Muscle layer of colon (tissue), 2 donors: ENCODE measurements around the gene TMC3.
A peak's percentile ranks its signal among the peaks of the same experiment; 100 is the strongest.

Experiments used
- H3K27ac ChIP-seq: one replicate; pipeline ENCODE4 v1.7.0; 2013; ENCODE audit warnings: low read depth, mild to moderate bottlenecking, low read length, moderate library complexity
- H3K27me3 ChIP-seq, 2 donors: one replicate each; pipeline ENCODE4 v1.7.0; 2013; ENCODE audit warnings: low read length in 2 of 2, mild to moderate bottlenecking in 2 of 2; ENCODE audit not compliant: insufficient read depth in 2 of 2, control insufficient read depth in 1 of 2
- H3K36me3 ChIP-seq: one replicate; pipeline ENCODE4 v1.7.0; 2013; ENCODE audit warnings: mild to moderate bottlenecking, low read length; ENCODE audit not compliant: insufficient read depth
- H3K4me1 ChIP-seq: one replicate; pipeline ENCODE4 v1.7.0; 2013; ENCODE audit warnings: mild to moderate bottlenecking, low read length; ENCODE audit not compliant: insufficient read depth
- H3K4me3 ChIP-seq, 2 donors: one replicate each; pipeline ENCODE4 v1.7.0; 2013; ENCODE audit warnings: low read length in 2 of 2, low read depth in 1 of 2, mild to moderate bottlenecking in 1 of 2, moderate library complexity in 1 of 2
- H3K9ac ChIP-seq: one replicate; pipeline ENCODE4 v1.7.0; 2013; ENCODE audit warnings: low read length
- H3K9me3 ChIP-seq: one replicate; pipeline ENCODE4 v1.7.0; 2013; ENCODE audit warnings: mild to moderate bottlenecking, low read length
- donor health status: abdominal sarcoma.
- donor health status: Adenocarcinoma of cecum.

TMC3 gene

DNA sequence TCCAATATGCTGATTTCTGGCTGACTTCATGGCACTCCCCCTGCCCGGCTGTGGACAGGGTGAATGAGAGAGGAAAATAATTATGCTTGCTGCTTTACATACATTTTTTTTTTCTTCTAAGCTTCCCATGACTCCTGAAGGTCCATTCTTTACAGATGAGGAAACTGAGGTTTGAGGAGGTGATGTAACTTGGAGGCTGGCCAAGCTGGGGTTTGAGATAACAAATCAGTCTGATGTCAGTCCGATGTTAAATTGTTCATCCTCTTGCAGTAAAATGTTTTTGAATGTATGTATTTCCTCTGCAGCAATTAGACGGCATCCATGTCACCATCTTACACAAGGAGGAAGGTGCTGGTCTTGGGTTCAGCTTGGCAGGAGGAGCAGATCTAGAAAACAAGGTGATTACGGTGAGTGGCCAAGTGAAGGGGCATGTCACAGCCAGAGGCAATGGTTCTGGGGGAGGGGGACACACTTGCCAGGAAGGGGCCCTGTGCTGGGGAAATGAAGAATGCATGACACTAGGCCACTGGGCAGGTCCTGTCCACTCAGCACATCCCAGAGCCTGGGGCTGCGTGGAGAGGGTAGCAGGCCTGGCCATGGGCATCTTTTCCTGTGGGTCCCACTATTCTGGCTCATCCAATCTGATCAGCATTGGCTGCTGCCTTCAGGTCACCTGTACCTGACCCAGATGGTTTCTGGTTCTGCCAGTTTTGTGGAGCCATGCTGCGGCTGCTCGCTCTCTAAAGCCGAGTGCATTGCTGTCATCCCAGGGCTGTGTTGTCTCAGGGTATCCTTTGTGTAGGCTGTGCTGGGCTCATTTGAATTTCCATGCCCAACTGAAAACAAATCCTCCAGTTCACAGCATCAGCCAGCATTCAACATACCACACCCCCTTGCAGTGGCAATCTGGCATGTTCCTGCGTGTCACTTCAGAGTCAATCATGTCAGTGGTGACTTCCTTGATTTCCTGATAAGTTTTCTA lies 70.5 kb downstream of the TMC3 start:
- H3K27me3 ChIP-seq = no peaks in the 10 kb centered on the region
- H3K4me1 ChIP-seq = peaks cover 7% of the 10 kb centered on the region
- peaks cover 18% of the 10 kb centered on the region for H3K36me3 ChIP-seq
- H3K4me3 ChIP-seq = no peak overlapping the region
- H3K9me3 ChIP-seq = no peaks in the 10 kb centered on the region
- H3K27ac ChIP-seq = peak overlapping the region; percentile 7
- no peak overlapping the region for H3K9ac ChIP-seq

DNA sequence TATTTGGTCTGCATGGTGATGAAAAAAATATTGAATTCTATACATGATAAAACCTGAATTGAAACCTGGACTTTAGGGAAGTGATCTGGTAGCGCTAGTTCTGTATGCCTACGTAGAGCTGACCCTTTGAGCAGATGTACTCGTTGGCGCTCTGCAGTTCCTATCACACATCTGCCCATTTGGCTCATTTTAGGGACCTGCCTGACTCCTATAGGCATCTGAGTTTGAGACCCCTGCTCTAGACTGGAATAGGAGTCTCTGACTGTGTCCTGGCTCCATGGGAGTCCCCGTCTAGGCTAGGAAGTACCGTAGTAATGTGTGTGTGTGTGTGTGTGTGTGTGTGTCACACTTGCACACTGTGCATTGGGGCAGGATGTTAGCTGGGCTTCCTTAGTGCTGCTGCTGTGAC lies 71.3 kb downstream of the TMC3 start:
- Histone ChIP-seq H3K36me3 (peaks cover 16% of the 10 kb centered on the region), H3K27me3 (no peaks in the 10 kb centered on the region), H3K4me1 (peaks cover 7% of the 10 kb centered on the region), H3K4me3 (no peak overlapping the region), H3K9me3 (no peaks in the 10 kb centered on the region), H3K9ac (no peak overlapping the region), H3K27ac (no peak overlapping the region)

DNA sequence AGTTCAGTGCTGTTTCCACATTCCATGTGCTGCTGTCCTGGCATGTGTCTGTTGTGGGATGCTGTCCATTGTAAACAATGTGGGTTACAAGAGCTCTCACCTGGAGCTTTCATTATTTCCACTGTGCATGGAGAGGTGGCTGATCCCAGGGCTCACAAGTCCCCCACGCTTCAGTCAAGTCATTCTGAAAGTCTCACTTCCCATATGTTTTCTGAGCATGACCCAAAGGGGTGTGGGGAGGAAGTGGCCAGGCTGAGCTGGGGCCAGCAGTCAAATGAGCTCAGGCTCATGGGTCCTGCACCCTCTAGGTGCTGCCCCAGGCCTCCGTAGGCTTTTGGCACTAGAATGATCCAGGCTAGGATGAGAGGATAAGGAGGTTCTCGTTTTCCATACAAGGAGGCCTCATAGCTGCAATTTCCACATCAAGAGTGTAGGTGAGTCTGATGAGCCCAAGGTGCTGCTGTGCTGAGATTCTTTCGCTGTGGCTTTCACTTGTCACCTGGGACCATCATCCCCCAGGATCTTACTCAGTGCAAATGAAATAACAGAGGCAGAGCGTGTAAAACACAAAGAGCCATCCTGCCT lies 72.1 kb downstream of the TMC3 start:
- Histone ChIP-seq H3K36me3 (peaks cover 12% of the 10 kb centered on the region), H3K4me1 (peaks cover 7% of the 10 kb centered on the region), H3K9me3 (no peaks in the 10 kb centered on the region), H3K4me3 (no peak overlapping the region), H3K27ac (no peak overlapping the region), H3K27me3 (no peaks in the 10 kb centered on the region), H3K9ac (no peak overlapping the region)

DNA sequence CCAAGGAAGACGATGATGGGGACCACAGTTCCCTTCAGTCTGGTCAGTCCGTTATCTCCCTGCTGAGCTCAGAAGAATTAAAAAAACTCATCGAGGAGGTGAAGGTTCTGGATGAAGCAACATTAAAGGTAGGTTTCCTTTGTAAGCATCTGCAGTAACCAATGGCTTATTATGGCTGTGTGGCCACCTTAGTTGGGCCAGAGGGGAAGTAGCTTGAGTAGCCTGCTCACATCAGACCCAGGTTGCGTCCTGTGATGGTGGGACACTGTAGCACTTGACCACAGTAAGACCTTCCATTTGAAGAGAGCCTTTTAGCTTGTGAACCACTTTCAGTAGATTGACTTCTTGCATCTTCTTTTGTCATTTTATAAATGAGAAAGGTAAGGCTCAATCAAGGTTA lies 72.6 kb downstream of the TMC3 start:
- Histone ChIP-seq H3K36me3 (peaks cover 12% of the 10 kb centered on the region), H3K9me3 (no peaks in the 10 kb centered on the region), H3K4me3 (no peak overlapping the region), H3K27me3 (no peaks in the 10 kb centered on the region), H3K9ac (no peak overlapping the region), H3K27ac (no peak overlapping the region), H3K4me1 (peaks cover 7% of the 10 kb centered on the region)

DNA sequence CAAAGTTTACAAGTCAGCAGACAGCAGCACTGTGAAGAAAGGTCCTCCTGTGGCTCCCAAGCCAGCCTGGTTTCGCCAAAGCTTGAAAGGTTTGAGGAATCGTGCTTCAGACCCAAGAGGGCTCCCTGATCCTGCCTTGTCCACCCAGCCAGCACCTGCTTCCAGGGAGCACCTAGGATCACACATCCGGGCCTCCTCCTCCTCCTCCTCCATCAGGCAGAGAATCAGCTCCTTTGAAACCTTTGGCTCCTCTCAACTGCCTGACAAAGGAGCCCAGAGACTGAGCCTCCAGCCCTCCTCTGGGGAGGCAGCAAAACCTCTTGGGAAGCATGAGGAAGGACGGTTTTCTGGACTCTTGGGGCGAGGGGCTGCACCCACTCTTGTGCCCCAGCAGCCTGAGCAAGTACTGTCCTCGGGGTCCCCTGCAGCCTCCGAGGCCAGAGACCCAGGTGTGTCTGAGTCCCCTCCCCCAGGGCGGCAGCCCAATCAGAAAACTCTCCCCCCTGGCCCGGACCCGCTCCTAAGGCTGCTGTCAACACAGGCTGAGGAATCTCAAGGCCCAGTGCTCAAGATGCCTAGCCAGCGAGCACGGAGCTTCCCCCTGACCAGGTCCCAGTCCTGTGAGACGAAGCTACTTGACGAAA lies 74.3 kb downstream of the TMC3 start:
- Histone ChIP-seq H3K4me3 (no peak overlapping the region), H3K4me1 (peaks cover 7% of the 10 kb centered on the region), H3K9ac (no peak overlapping the region)

DNA sequence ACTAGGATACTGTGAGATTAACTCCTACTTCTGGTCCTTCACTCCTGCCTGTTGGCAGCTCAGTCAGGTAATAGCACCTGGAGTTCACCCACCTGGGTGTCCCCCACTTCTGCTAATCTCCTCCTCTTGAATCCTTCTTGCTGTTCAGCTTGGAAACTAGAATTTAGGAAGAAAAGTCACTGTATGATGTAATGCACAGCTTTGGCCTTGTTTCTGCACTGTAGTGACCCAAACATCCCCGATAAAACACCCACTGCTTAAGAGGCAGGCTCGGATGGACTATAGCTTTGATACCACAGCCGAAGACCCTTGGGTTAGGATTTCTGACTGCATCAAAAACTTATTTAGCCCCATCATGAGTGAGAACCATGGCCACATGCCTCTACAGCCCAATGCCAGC lies 74.9 kb downstream of the TMC3 start:
- H3K9ac ChIP-seq = no peak overlapping the region
- peaks cover 7% of the 10 kb centered on the region for H3K4me1 ChIP-seq
- H3K27ac ChIP-seq = no peak overlapping the region

More for the DNA sequence above, 74.3 kb downstream of the TMC3 start:
- no peak overlapping the region for H3K27ac ChIP-seq
- H3K27me3 ChIP-seq = no peaks in the 10 kb centered on the region
- H3K9me3 ChIP-seq = no peaks in the 10 kb centered on the region
- H3K36me3 ChIP-seq = peaks cover 12% of the 10 kb centered on the region

DNA sequence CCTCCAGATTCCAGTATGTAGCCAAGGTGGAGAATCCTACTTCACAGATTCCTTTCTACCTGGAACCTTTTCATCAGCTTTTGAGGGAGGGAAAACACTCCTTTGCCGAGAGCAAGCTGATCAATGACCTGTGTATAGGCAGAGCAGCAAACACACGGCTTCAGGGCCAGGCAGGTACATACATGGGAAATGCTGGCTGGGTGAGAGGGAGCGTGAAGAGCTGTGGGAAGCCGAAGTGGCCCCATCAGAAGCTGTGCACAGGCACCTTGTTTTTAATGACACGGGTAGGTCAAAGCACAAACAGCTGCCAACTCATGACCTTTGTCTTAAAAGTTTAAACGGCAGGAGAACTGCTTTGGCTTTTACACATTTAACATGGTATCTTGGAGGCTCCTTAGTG lies 75.4 kb downstream of the TMC3 start:
- no peaks in the 10 kb centered on the region for H3K27me3 ChIP-seq
- no peak overlapping the region for H3K27ac ChIP-seq
- peaks cover 5% of the 10 kb centered on the region for H3K36me3 ChIP-seq
- H3K9me3 ChIP-seq = no peaks in the 10 kb centered on the region
- H3K4me3 ChIP-seq = no peak overlapping the region
- peaks cover 4% of the 10 kb centered on the region for H3K4me1 ChIP-seq
- no peak overlapping the region for H3K9ac ChIP-seq

More for the DNA sequence above, 74.9 kb downstream of the TMC3 start:
- Histone ChIP-seq H3K36me3 (peaks cover 9% of the 10 kb centered on the region), H3K27me3 (no peaks in the 10 kb centered on the region), H3K4me3 (no peak overlapping the region), H3K9me3 (no peaks in the 10 kb centered on the region)

DNA sequence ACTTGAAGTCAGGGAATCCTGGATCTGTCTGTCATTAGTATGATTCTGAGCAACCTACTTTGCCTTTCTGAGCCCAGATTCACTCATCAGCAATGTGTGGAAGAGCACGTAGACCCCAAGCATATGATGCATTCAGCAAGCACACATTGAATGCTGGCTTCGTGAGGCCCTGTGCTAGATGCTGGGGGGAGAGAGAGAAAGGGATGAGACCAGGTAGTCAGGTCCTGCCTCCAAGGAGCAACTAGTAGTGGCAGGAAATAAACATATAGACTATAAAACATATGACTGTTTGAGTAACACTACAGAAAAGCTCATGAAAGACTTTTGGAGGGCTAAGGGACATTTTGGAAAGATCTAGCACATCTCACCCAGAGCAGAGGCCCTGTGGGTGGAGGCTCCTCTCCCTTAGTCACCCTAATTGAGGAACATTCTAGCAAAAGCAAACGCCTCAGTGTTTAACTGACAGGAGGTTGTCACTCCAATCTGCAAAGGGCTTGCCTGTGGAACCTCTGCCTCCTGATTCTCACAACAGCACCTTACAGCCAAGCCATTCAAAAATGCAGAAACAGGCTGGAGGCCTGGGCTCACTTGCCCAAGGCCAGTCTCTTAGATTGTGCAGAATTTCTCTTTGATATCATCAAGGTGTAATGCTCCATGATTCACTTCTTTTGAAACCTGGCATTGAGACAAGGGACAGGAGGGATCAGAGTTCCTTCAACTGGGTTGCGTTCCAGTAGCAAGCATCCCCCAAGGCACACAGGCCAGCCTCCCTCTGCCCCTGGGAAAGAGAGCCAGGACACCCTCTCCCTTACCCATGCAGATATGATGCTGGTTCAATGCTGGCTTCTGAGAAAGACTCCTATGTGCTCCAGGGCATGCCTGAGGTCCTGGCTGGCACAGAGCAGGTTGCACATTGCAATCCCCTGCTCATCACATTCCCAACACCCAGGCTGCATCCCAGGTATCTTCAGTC lies 76.1 kb downstream of the TMC3 start:
- H3K9ac ChIP-seq = no peak overlapping the region
- peak overlapping the region; percentile 3 to 49 for H3K4me3 ChIP-seq
- H3K27ac ChIP-seq = no peak overlapping the region
- no peaks in the 10 kb centered on the region for H3K27me3 ChIP-seq
- H3K9me3 ChIP-seq = no peaks in the 10 kb centered on the region
- no peaks in the 10 kb centered on the region for H3K36me3 ChIP-seq
- H3K4me1 ChIP-seq = no peaks in the 10 kb centered on the region

DNA sequence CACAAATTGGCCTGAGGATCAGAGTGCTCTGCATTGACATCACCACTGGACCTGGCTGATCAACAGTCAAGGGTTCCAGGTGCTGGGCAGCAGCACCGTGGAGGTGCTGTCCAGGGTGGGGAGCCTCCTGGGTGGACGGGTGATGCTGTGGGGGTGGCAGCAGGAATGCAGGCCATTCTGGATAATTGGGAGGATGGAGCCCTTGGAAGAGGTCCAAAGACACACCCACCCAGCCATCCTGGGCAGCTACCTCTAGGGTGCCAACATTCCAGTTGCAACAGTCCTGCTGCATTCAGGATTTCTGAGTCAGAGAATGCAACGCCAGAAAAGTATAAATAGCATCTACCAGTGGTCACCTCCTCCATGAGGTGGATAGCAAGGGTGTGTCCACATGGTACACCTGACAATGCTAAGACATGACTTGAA lies 76.9 kb downstream of the TMC3 start:
- no peaks in the 10 kb centered on the region for H3K36me3 ChIP-seq
- H3K9ac ChIP-seq = no peak overlapping the region
- no peaks in the 10 kb centered on the region for H3K4me1 ChIP-seq
- no peaks in the 10 kb centered on the region for H3K9me3 ChIP-seq
- peak overlapping the region; percentile 3 to 49 for H3K4me3 ChIP-seq
- H3K27ac ChIP-seq = no peak overlapping the region
- no peaks in the 10 kb centered on the region for H3K27me3 ChIP-seq

DNA sequence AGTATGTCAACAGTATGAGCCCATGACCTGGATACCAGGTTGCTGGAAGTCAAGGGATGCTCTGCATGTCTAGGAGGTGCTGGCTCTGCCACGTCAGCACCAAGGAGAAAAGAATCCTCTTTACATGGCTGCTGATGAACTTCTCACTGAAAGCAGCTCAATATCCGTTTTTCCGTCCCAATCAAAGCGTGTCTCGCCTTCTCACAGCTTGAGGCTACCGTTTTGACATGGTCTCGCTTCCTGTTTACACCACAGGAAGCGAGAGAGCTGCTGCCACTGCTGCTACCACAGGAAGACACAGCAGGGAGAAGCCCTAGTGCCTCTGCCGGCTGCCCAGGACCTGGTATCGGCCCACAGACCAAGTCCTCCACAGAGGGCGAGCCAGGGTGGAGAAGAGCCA lies 77.3 kb downstream of the TMC3 start:
- no peak overlapping the region for H3K9ac ChIP-seq
- no peaks in the 10 kb centered on the region for H3K4me1 ChIP-seq
- no peaks in the 10 kb centered on the region for H3K27me3 ChIP-seq
- no peaks in the 10 kb centered on the region for H3K36me3 ChIP-seq
- H3K9me3 ChIP-seq = no peaks in the 10 kb centered on the region
- H3K4me3 ChIP-seq = peak overlapping the region; percentile 3 to 49
- no peak overlapping the region for H3K27ac ChIP-seq
